SK-N-MC (cell line): ENCODE measurements around the gene CDC42BPB.

Source experiments
- EZH2 ChIP-seq: fragments of 200-600 bp; sonication (generic); IDR thresholded peaks from one replicate; pipeline ENCODE4 v1.6.1; 2017; ENCODE audit warnings: antibody characterized with exemption
- FOXP2 ChIP-seq: optimal IDR thresholded peaks from 2 replicates; pipeline ENCODE3; 2011; ENCODE audit warnings: mild to moderate bottlenecking, moderate library complexity; ENCODE audit not compliant: insufficient read depth; ENCODE audit errors: extremely low read length, control extremely low read depth
- POLR2AphosphoS5 ChIP-seq: IDR thresholded peaks from 2 replicates; pipeline ENCODE4 v1.6.1; 2012; ENCODE audit warnings: mild to moderate bottlenecking, low read depth, low read length, borderline replicate concordance

GRCh38 chr14:103028161-103028767, 29.1 kb downstream of the CDC42BPB start:
- TF ChIP-seq POLR2AphosphoS5: no peak
- no peak for TF ChIP-seq EZH2
- no peak for TF ChIP-seq FOXP2
